Endothelial cell of umbilical vein (primary cell): Measurements from ENCODE around the gene SLC5A5. TPM values are rescaled to one million over a fixed set of nuclear protein-coding genes. Genes with fewer than 3 reads are reported as not detected.

Source experiments
- BruUV-seq: library from RNA; stranded (reverse); fragments of 400-500 nt; replicated peaks from 2 replicates; lab custom pipeline; 2021; lab: Mats Ljungman, UMichigan
- CTCF ChIA-PET: fragments of 300-600, 350-600 bp; sonication (Branson Sonifier 250); formaldehyde crosslinking; loops from one replicate; lab custom pipeline; 2021; ENCODE audit warnings: antibody characterized with exemption, inconsistent platforms; lab: Charles Lee
- POLR2A ChIA-PET: fragments of 300-600, 350-600 bp; sonication (Branson Sonifier 250); formaldehyde crosslinking; loops from one replicate; lab custom pipeline; 2021; ENCODE audit warnings: antibody characterized with exemption, inconsistent platforms; lab: Charles Lee
- DNase-seq: peaks from one replicate; pipeline ENCODE4 v3.0.0-alpha.2; 2011; ENCODE audit warnings: low read depth, low spot score
- FAIRE-seq: peaks from 2 replicates; lab custom pipeline; 2011; peaks lifted over from hg19 to GRCh38; lab: Jason Lieb, UNC
- H2AFZ ChIP-seq: 2 replicates; pipeline ENCODE4 v1.6.0; 2012; ENCODE audit warnings: low read depth, low read length, control low read depth, inconsistent platforms
- H3K27ac ChIP-seq: 2 replicates; pipeline ENCODE4 v1.5.1; 2011; ENCODE audit warnings: low read depth, mild to moderate bottlenecking, control low read depth, low read length, moderate library complexity; ENCODE audit not compliant: insufficient read depth
- H3K27me3 ChIP-seq, 2 experiments: 2 replicates each; pipeline versions ENCODE4 v1.6.0 to v1.6.1; 2011; ENCODE audit warnings: low read length in 2 of 2, mixed read lengths in 1 of 2; ENCODE audit not compliant: control insufficient read depth in 2 of 2, insufficient read depth in 2 of 2
- H3K36me3 ChIP-seq, 2 experiments: 2 replicates in 1 of 2; 3 replicates in 1 of 2; pipeline ENCODE4 v1.5.1; 2011; ENCODE audit warnings: low read length in 2 of 2, mild to moderate bottlenecking in 1 of 2, moderate library complexity in 1 of 2; ENCODE audit not compliant: control insufficient read depth in 2 of 2, insufficient read depth in 2 of 2; ENCODE audit errors: extremely low read depth in 1 of 2
- H3K4me1 ChIP-seq: 3 replicates; pipeline ENCODE4 v1.5.1; 2011; ENCODE audit warnings: mild to moderate bottlenecking, low read length; ENCODE audit not compliant: control insufficient read depth, insufficient read depth; ENCODE audit errors: extremely low read depth
- H3K4me2 ChIP-seq: 2 replicates; pipeline ENCODE4 v1.6.1; 2011; ENCODE audit warnings: low read length, control low read depth, mixed read lengths; ENCODE audit not compliant: insufficient read depth
- H3K4me3 ChIP-seq, 3 experiments: fragments of 200-600 bp in 1 of 3; sonication (generic), shearing (Covaris generic) in 1 of 3; replicated peaks in 1 of 3; 2 replicates each; pipeline ENCODE4 v1.5.1; 2011 to 2016; ENCODE audit warnings: control low read depth in 3 of 3, low read length in 3 of 3, mild to moderate bottlenecking in 2 of 3, inconsistent platforms in 1 of 3, low read depth in 1 of 3, moderate library complexity in 1 of 3; ENCODE audit not compliant: insufficient read depth in 1 of 3
- H3K79me2 ChIP-seq: 2 replicates; pipeline ENCODE4 v1.6.0; 2012; ENCODE audit warnings: low read length, inconsistent platforms; ENCODE audit not compliant: control insufficient read depth, insufficient read depth
- H3K9ac ChIP-seq: replicated peaks from 2 replicates; pipeline ENCODE3; 2011; ENCODE audit warnings: low read length, control low read depth; ENCODE audit not compliant: insufficient read depth; ENCODE audit errors: extremely low read depth
- H3K9me1 ChIP-seq: replicated peaks from 3 replicates; pipeline ENCODE4 v1.6.0; 2011; ENCODE audit warnings: mild to moderate bottlenecking, low read length; ENCODE audit not compliant: control insufficient read depth, insufficient read depth; ENCODE audit errors: extremely low read depth
- H3K9me3 ChIP-seq: replicated peaks from 2 replicates; pipeline ENCODE4 v1.5.1; 2012; ENCODE audit warnings: low read length, inconsistent platforms; ENCODE audit not compliant: control insufficient read depth, insufficient read depth
- H4K20me1 ChIP-seq: replicated peaks from 2 replicates; pipeline ENCODE3; 2011; ENCODE audit warnings: mild to moderate bottlenecking, low read length; ENCODE audit not compliant: control insufficient read depth, insufficient read depth; ENCODE audit errors: extremely low read depth
- CTCF ChIP-seq, 2 donors: IDR thresholded peaks; 1 replicate in 1 of 2; 2 replicates in 1 of 2; pipeline ENCODE4 v1.5.1; 2011; ENCODE audit warnings: low read length in 2 of 2, mild to moderate bottlenecking in 2 of 2, moderate library complexity in 2 of 2, control low read depth in 1 of 2, inconsistent platforms in 1 of 2, low read depth in 1 of 2; ENCODE audit not compliant: insufficient read depth in 1 of 2; ENCODE audit errors: extremely low read depth in 1 of 2
- EZH2 ChIP-seq: IDR thresholded peaks from 2 replicates; pipeline ENCODE4 v1.6.1; 2012; ENCODE audit warnings: borderline replicate concordance, low read depth, mild to moderate bottlenecking, moderate library complexity, low read length, inconsistent platforms; ENCODE audit not compliant: severe bottlenecking
- FOS ChIP-seq: IDR thresholded peaks from 2 replicates; pipeline ENCODE4 v1.6.1; 2011; ENCODE audit warnings: mild to moderate bottlenecking, low read length, moderate library complexity, borderline replicate concordance; ENCODE audit not compliant: insufficient read depth
- GATA2 ChIP-seq: IDR thresholded peaks from 2 replicates; pipeline ENCODE4 v1.7.0; 2011; ENCODE audit warnings: low read depth, mild to moderate bottlenecking, moderate library complexity, mixed read lengths, low read length; ENCODE audit not compliant: insufficient read length, insufficient read depth
- JUN ChIP-seq: IDR thresholded peaks from 2 replicates; pipeline ENCODE4 v1.6.1; 2011; ENCODE audit warnings: borderline replicate concordance, low read depth; ENCODE audit not compliant: insufficient read length, insufficient read depth
- MAX ChIP-seq: IDR thresholded peaks from 2 replicates; pipeline ENCODE4 v1.6.1; 2011; ENCODE audit not compliant: insufficient read depth, insufficient read length
- MYC ChIP-seq: IDR thresholded peaks from one replicate; pipeline ENCODE4 v1.6.1; 2011; ENCODE audit warnings: mild to moderate bottlenecking, low read depth, low read length
- POLR2A ChIP-seq: IDR thresholded peaks from 2 replicates; pipeline ENCODE4 v1.6.1; 2012; ENCODE audit warnings: low read depth, mild to moderate bottlenecking, control low read depth, low read length
- POLR2AphosphoS5 ChIP-seq: IDR thresholded peaks from 2 replicates; pipeline ENCODE4 v1.6.1; 2012; ENCODE audit warnings: low read depth, mild to moderate bottlenecking, control low read depth, low read length, moderate library complexity; ENCODE audit not compliant: insufficient read depth
- dilution Hi-C: fragments of 300-500 bp; cut with MboI; formaldehyde crosslinking; loops from one replicate; pipeline ENCODE4 v1.15.0; 2019; ENCODE audit warnings: low sequenced_read_pairs; ENCODE audit not compliant: extremely low pct_ligation_motif_present
- intact Hi-C: fragments of 100-400 bp; cut with micrococcal nuclease; formaldehyde crosslinking; loops from one replicate; pipeline ENCODE4 v1.10.0; 2022
- polyA plus RNA-seq, 4 experiments: library from polyadenylated mRNA; depleted of rRNA in 3 of 4; stranded (reverse) in 3 of 4; unstranded in 1 of 4; fragments of >200 nt; gene quantifications; 2 replicates each; pipeline versions ENCODE4 v1.2.1 to v1.2.3, GENCODE V29; 2011 to 2012; ENCODE audit warnings: missing spikeins in 1 of 4
- total RNA-seq: library from RNA; stranded (reverse); gene quantifications from 2 replicates; pipeline ENCODE4 v1.2.3, GENCODE V29; 2021

The SLC5A5 gene
- total and polyA plus RNA-seq, 2 donors (not counting 3 experiments of a cell fraction or from before 2014, with no cell fraction given), result not detected

- no TSS peak for BruUV-seq
- Histone ChIP-seq H3K9me3 (no peaks in the 10 kb centered on the region), H3K4me3 (no peak overlapping the region), H3K9ac (no peak overlapping the region), H3K79me2 (no peaks in the 10 kb centered on the region), H3K36me3 (peaks cover 3 to 12% of the 10 kb centered on the region in 2 experiments), H3K9me1 (no peaks in the 10 kb centered on the region), H2AFZ (no peak overlapping the region), H3K27me3 (no peaks in the 10 kb centered on the region), H3K4me2 (no peak overlapping the region), H3K4me1 (peaks cover under 1% of the 10 kb centered on the region), H4K20me1 (no peaks in the 10 kb centered on the region), H3K27ac (no peak overlapping the region)
- POLR2A ChIA-PET, result no interaction called here
- no peak for DNase-seq
- intact Hi-C loops, result no loop called here
- CTCF ChIA-PET, result interaction anchor here (0.9 to 1.1 kb wide), 2 partner anchors 53 to 55 kb away, joined by 4 read pairs; no protein-coding TSS in a partner anchor
- no peak for FAIRE-seq
- no peak for TF ChIP-seq CTCF (IDR thresholded peaks at IDR 0.05; ENCODE audit: extremely low read depth in 1 of 2, insufficient read depth in 1 of 2, low read depth in 1 of 2, low read length in 2 of 2)
- dilution Hi-C loops, result no loop called here
These were observed 70.4 kb downstream of the SLC5A5 start for GRCh38 chr19:17942181-17942580.

- dilution Hi-C loops (no loop called here), intact Hi-C loops (no loop called here)
- DNase-seq, result no peak
- no TSS peak for BruUV-seq
- Histone ChIP-seq H3K9me1 (no peaks in the 10 kb centered on the region), H3K4me1 (peaks cover 4% of the 10 kb centered on the region), H3K4me2 (no peak overlapping the region), H3K36me3 (peaks cover 3 to 9% of the 10 kb centered on the region in 2 experiments), H3K9ac (no peak overlapping the region), H2AFZ (no peak overlapping the region), H4K20me1 (no peaks in the 10 kb centered on the region), H3K79me2 (no peaks in the 10 kb centered on the region), H3K27me3 (no peaks in the 10 kb centered on the region), H3K27ac (no peak overlapping the region), H3K9me3 (no peaks in the 10 kb centered on the region), H3K4me3 (no peak overlapping the region)
- TF ChIP-seq CTCF (IDR thresholded peaks at IDR 0.05; ENCODE audit: extremely low read depth in 1 of 2, insufficient read depth in 1 of 2, low read depth in 1 of 2, low read length in 2 of 2), result no peak
- no peak for TF ChIP-seq POLR2AphosphoS5
- TF ChIP-seq MYC, result no peak
- no peak for TF ChIP-seq JUN
- no peak for TF ChIP-seq GATA2
- no peak for TF ChIP-seq EZH2
- TF ChIP-seq FOS, result no peak
- TF ChIP-seq POLR2A, result no peak
- TF ChIP-seq MAX, result no peak
- POLR2A ChIA-PET, result no interaction called here
- CTCF ChIA-PET, result interaction anchor here (0.5 to 1.3 kb wide), 4 partner anchors 10 to 54 kb away, joined by 3 to 4 read pairs (median 4); partner anchors contain the start of gene CCDC124
- FAIRE-seq, result no peak
These were observed 71.0 kb downstream of the SLC5A5 start for GRCh38 chr19:17942582-17943273.
